Measurements from ENCODE around the gene SMYD3.

DNA sequence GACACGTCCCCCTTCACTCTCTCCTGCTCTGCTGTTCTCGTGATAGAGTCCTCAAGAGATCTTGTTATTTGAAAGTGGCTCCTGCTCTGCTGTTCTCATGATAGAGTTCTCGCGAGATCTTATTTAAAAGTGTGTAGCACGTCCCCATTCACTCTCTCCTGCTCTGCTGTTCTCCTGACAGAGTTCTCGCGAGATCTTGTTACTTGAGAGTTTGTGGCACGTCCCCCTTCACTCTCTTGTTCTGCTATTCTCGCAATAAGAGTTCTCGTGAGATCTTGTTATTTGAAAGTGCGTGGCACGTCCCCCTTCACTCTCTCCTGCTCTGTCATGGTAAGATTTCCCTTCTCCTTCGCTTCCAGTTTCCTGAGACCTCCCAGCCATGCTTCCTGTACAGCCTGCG is 47.9 kb downstream of the SMYD3 start:
- TF ChIP-seq EZH2phosphoT487 (IDR thresholded peaks at IDR 0.05; ENCODE audit: low read length) (no peak), EZH2 (optimal IDR thresholded peaks at IDR 0.05; ENCODE audit: low read depth, low read length) (no peak)
